ENCODE measurements around the gene DNAJC13.

GRCh38 chr3:132405188-132405587, 12.1 kb upstream of the DNAJC13 start:
- TF ChIP-seq GATA2 (IDR thresholded peaks at IDR 0.05; ENCODE audit: low read depth, low read length) = no peak
- no peak for TF ChIP-seq GATA3 (IDR thresholded peaks at IDR 0.05; ENCODE audit: low read depth, low read length)

Measured in SH-SY5Y (cell line).